Stomach smooth muscle (tissue), 2 donors: ENCODE measurements around the gene TMC4.

Source experiments
- H3K27ac ChIP-seq: one replicate; pipeline ENCODE4 v1.7.0; 2013; ENCODE audit warnings: mild to moderate bottlenecking, low read length, inconsistent platforms
- H3K27me3 ChIP-seq, 2 donors: one replicate each; pipeline ENCODE4 v1.7.0; 2013; ENCODE audit warnings: low read length in 2 of 2; ENCODE audit not compliant: insufficient read depth in 2 of 2, control insufficient read depth in 1 of 2
- H3K36me3 ChIP-seq, 2 donors: one replicate each; pipeline ENCODE4 v1.7.0; 2013; ENCODE audit warnings: low read length in 2 of 2; ENCODE audit not compliant: control insufficient read depth in 2 of 2, insufficient read depth in 2 of 2
- H3K4me1 ChIP-seq: one replicate; pipeline ENCODE4 v1.7.0; 2013; ENCODE audit warnings: low read length; ENCODE audit not compliant: control insufficient read depth, insufficient read depth
- H3K4me3 ChIP-seq, 2 donors: one replicate each; pipeline ENCODE4 v1.7.0; 2013; ENCODE audit warnings: low read length in 2 of 2
- H3K9ac ChIP-seq, 2 donors: one replicate each; pipeline ENCODE4 v1.7.0; 2013; ENCODE audit warnings: low read length in 2 of 2, mild to moderate bottlenecking in 1 of 2
- H3K9me3 ChIP-seq, 2 donors: one replicate each; pipeline ENCODE4 v1.7.0; 2013; ENCODE audit warnings: low read length in 2 of 2; ENCODE audit not compliant: control insufficient read depth in 2 of 2
- donor health status: healthy.
- donor health status: Pancreatic carcinoma.

The TMC4 gene

GRCh38 chr19:54162241-54162805 lies 10.6 kb downstream of the TMC4 start:
- no peak overlapping the region for H3K9ac ChIP-seq
- peaks cover 9 to 12% of the 10 kb centered on the region in 2 donors for H3K27me3 ChIP-seq
- H3K4me3 ChIP-seq: peak overlapping the region; percentile 42 to 68
- no peaks in the 10 kb centered on the region for H3K9me3 ChIP-seq
- H3K27ac ChIP-seq: no peak overlapping the region
- H3K4me1 ChIP-seq: peaks cover 35% of the 10 kb centered on the region
- peaks cover 0 to 2% of the 10 kb centered on the region in 2 donors for H3K36me3 ChIP-seq

- H3K4me1 ChIP-seq: peaks cover 37% of the 10 kb centered on the region
- peak overlapping the region; percentile 75 to 90 for H3K9ac ChIP-seq
- peak overlapping the region; percentile 94 for H3K27ac ChIP-seq
- H3K4me3 ChIP-seq: peak overlapping the region; percentile 81 to 84
- H3K36me3 ChIP-seq: peaks cover 11 to 12% of the 10 kb centered on the region in 2 donors
- H3K9me3 ChIP-seq: no peaks in the 10 kb centered on the region
- H3K27me3 ChIP-seq: peaks cover 9 to 12% of the 10 kb centered on the region in 2 donors
These were observed 12.1 kb downstream of the TMC4 start for GRCh38 chr19:54160854-54161253.

DNA sequence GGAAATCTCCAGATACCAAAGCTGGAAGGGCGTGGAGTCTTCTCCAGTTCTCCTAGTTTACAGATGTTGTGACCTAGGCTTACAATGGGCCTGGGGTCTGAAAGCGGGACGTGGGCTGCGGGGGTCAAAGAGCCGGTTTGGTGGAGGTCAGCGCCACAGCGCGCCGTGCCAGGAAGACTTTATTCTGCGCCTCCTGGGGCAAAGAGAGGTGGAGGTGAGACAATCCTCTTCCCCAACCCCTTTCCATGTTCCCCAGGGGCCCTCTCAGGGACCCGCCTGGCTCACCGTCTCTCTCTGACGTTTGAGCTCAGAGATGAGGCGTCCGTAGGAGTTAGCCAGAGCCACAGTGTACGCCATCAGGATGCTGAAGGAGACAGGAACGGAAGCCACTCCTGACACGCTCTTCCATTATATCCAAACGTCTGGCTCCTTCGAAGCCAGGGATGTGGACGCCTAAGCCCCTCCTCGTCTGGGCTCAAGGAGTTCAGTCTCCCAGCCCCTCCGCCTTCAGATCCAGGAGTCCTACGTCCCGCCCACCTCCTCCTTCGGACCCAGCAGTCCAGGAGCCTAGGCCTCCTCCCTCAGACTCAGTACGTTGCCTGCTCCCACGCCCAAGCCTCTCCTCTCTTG lies 12.7 kb downstream of the TMC4 start:
- Histone ChIP-seq H3K27me3 (peaks cover 3 to 10% of the 10 kb centered on the region in 2 donors), H3K9ac (peak overlapping the region; percentile 75 to 90), H3K27ac (peak overlapping the region; percentile 94), H3K4me3 (peak overlapping the region; percentile 81 to 84), H3K4me1 (peaks cover 37% of the 10 kb centered on the region), H3K9me3 (no peaks in the 10 kb centered on the region), H3K36me3 (peaks cover 11 to 13% of the 10 kb centered on the region in 2 donors)

GRCh38 chr19:54159352-54160181 lies 13.4 kb downstream of the TMC4 start, which contains the start of gene LENG1:
LENG1 (minus strand) TSS chr19:54159721; CDS start chr19:54159695, 26 bp downstream.
- Histone ChIP-seq H3K36me3 (peaks cover 16 to 19% of the 10 kb centered on the region in 2 donors), H3K27ac (peak within 1 kb of the TSS; percentile 94), H3K9me3 (no peaks in the 10 kb centered on the region), H3K4me3 (peak within 1 kb of the TSS; percentile 94 to 96), H3K9ac (peak within 1 kb of the TSS; percentile 86 to 94), H3K27me3 (peaks cover 0 to 5% of the 10 kb centered on the region in 2 donors), H3K4me1 (peaks cover 37% of the 10 kb centered on the region)

DNA sequence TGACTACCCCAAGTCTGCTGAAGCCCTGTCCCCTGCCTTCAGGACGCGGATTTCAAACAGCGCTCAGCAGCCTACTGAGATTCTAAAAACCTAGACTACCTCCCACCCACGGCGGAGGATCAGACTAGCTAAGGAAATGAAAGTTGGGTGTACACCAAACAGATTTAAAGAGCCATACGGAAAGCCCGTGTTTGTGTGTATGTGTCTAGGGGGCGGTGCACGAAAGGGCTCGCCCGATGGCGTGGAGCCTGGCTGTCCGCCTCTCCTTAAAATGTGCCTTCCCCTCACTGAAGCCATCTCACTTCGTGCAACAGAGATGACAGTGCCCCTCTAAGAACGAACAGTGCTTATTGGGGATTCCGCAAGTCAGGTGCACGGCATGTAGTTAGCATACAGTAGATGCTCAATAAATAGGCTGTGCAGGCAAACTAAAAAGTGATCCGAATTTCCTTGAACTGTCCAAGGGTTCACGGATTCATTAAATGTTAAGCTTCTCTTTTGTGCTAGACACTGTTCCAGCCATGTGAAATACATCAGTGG lies 14.1 kb downstream of the TMC4 start:
- H3K4me3 ChIP-seq: peak overlapping the region; percentile 94 to 96
- no peaks in the 10 kb centered on the region for H3K27me3 ChIP-seq
- peaks cover 33% of the 10 kb centered on the region for H3K4me1 ChIP-seq
- peak overlapping the region; percentile 86 to 94 for H3K9ac ChIP-seq
- H3K27ac ChIP-seq: peak overlapping the region; percentile 94
- peaks cover 21 to 26% of the 10 kb centered on the region in 2 donors for H3K36me3 ChIP-seq
- no peaks in the 10 kb centered on the region for H3K9me3 ChIP-seq

DNA sequence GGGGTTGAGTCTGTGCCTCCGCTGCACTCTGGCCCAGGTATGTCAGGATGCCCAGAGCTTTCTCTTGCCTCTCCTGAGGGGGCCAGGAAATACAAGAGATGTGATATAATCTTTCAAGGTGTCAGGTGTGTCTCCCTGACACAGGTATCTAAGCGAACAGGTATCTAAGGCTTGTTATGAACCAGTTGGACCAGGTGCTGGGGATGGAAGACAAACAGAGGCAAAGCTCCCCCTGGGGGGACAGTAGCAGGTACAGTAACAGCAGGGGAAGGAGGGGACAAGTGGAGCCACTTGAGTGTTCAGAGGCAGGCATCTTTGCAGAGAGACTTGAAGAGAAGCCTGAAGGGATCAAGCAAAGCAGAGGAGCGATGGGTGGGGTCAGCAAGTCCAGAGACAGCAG lies 16.0 kb downstream of the TMC4 start:
- no peak overlapping the region for H3K4me3 ChIP-seq
- H3K4me1 ChIP-seq: peaks cover 37% of the 10 kb centered on the region
- no peak overlapping the region for H3K27ac ChIP-seq
- H3K9me3 ChIP-seq: no peaks in the 10 kb centered on the region
- peaks cover 36 to 40% of the 10 kb centered on the region in 2 donors for H3K36me3 ChIP-seq
- H3K27me3 ChIP-seq: no peaks in the 10 kb centered on the region
- no peak overlapping the region for H3K9ac ChIP-seq

DNA sequence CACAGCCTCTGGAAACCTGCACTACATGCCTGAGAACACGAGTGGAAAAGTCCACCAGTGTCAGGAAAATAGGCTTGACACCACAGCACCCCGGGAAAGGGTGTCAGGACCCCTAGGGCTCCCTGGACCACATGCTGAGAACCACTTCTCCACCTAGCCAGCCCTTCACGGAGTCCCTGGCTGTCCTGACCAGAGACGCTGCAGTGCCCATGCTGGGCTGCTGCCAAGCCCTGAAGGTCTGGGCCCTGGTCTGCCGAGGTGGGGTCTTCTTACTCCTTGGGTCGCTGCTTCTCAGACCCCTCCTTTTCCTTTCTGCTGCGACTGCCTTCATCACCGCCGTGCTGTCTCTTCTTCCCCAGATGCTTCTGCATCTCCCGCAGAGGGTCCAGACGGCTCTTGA lies 16.5 kb downstream of the TMC4 start:
- Histone ChIP-seq H3K9me3 (no peaks in the 10 kb centered on the region), H3K27me3 (no peaks in the 10 kb centered on the region), H3K27ac (no peak overlapping the region), H3K36me3 (peaks cover 40 to 44% of the 10 kb centered on the region in 2 donors), H3K9ac (no peak overlapping the region), H3K4me3 (no peak overlapping the region), H3K4me1 (peaks cover 34% of the 10 kb centered on the region)

DNA sequence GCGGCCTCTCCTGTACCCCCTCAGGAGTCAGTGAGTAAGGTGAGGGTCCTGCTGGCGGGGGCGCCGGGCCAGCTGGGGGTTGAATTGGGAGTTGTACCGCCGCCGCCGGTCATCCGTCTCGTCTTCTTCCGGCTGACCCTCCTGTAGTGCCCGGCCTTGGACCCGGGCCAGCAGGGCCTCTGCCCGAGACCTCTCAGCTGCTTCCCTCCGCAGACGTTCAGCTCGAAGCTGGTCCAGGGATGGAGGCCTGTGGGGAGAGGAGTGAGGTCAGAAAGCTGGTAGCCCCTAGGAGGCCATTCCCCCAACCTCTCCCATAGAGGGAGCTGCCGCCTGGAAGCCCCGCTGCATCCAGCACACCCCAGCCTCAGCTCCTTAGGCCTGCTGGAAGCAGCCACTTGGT lies 17.3 kb downstream of the TMC4 start:
- H3K27me3 ChIP-seq: no peaks in the 10 kb centered on the region
- peaks cover 30% of the 10 kb centered on the region for H3K4me1 ChIP-seq
- H3K4me3 ChIP-seq: no peak overlapping the region
- no peak overlapping the region for H3K27ac ChIP-seq
- H3K9me3 ChIP-seq: no peaks in the 10 kb centered on the region
- no peak overlapping the region for H3K9ac ChIP-seq
- H3K36me3 ChIP-seq: peaks cover 44% of the 10 kb centered on the region in 2 donors

DNA sequence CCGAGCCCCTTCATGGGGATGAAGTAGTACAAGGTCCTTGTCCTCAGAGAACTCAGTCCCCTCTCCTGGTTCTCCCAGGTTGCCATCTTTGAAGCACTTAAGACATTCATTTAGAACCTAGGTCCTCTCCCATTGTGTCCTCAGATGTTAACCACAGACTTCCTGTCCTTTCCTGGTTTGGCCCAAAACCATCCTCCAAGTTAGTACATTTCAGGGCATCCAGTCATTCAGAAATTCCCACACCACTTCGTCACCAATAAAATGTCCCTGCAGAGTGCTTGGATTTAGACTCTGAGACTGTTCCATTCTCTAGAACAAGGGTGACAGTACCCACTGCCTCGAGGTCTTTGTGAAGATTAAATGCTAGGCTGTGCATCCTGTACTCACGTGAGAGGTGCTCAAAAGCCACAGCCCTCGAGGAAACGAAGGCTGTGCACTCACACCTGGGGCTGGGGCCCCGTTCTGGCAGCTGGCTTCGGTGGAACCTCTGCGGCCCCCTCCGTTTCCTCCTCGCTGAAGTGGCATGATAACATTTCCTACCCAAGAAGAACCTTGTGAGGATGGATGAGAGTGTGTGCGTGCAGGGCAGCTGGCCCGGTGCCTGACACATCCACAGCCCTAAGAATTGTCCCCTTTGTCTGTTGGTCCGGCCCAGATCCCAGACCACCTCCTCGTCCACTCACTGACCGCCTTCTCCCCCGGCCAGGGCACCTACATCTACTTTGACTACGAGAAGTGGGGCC lies 18.2 kb downstream of the TMC4 start:
- no peak overlapping the region for H3K4me3 ChIP-seq
- H3K4me1 ChIP-seq: peaks cover 22% of the 10 kb centered on the region
- H3K9ac ChIP-seq: no peak overlapping the region
- no peaks in the 10 kb centered on the region for H3K9me3 ChIP-seq
- no peaks in the 10 kb centered on the region for H3K27me3 ChIP-seq
- peaks cover 47 to 52% of the 10 kb centered on the region in 2 donors for H3K36me3 ChIP-seq
- H3K27ac ChIP-seq: no peak overlapping the region

GRCh38 chr19:54153731-54154326 lies 19.1 kb downstream of the TMC4 start:
- Histone ChIP-seq H3K9ac (no peak overlapping the region), H3K9me3 (no peaks in the 10 kb centered on the region), H3K36me3 (peaks cover 55 to 62% of the 10 kb centered on the region in 2 donors), H3K4me1 (peaks cover 17% of the 10 kb centered on the region), H3K4me3 (no peak overlapping the region), H3K27ac (peak overlapping the region; percentile 6), H3K27me3 (no peaks in the 10 kb centered on the region)
